ENCODE measurements around the gene PKN2. TPM values are rescaled to one million over a fixed set of nuclear protein-coding genes. Genes with fewer than 3 reads are reported as not detected.
"Not testable (repeated sequence)": the region's sequence is repeated elsewhere in the genome, so short reads cannot be mapped to it uniquely, and the experiment has no call there.

The PKN2 gene
- polyA plus RNA-seq, 4 donors: 19.1 to 57.5 (median 32.1) TPM

GRCh38 chr1:88873737-88874349 lies 189.8 kb downstream of the PKN2 start:
- FAIRE-seq: no peak
- Histone ChIP-seq H3K27me3 (ENCODE audit: control insufficient read depth in 3 of 3, insufficient read depth in 3 of 3, low read length in 3 of 3) (no peaks in the 10 kb centered on the region), H3K9me3 (ENCODE audit: control insufficient read depth in 2 of 2, insufficient read depth in 1 of 2, low read depth in 1 of 2, low read length in 1 of 2) (no peaks in the 10 kb centered on the region), H3K27ac (ENCODE audit: low read depth in 1 of 3, low read length in 2 of 3) (no peak overlapping the region), H3K4me3 (ENCODE audit: low read depth in 1 of 3, low read length in 3 of 3) (no peak overlapping the region), H3K36me3 (ENCODE audit: control insufficient read depth in 3 of 3, insufficient read depth in 2 of 3, low read depth in 1 of 3, low read length in 3 of 3) (peaks cover 0 to 13% (median 3%) of the 10 kb centered on the region in 3 donors), H3K4me1 (ENCODE audit: control insufficient read depth in 3 of 3, insufficient read depth in 2 of 3, low read depth in 1 of 3, low read length in 2 of 3) (peaks cover 0 to 3% (median 0%) of the 10 kb centered on the region in 3 donors)
- DNase-seq: no peak
- WGBS, 3 donors: 68 to 75% (median 72%) methylated on average over 5 of the region's 5 CpGs

- H3K27ac ChIP-seq (ENCODE audit: low read depth in 1 of 3, low read length in 2 of 3): no peak overlapping the region
- no peak overlapping the region for H3K4me3 ChIP-seq (ENCODE audit: low read depth in 1 of 3, low read length in 3 of 3)
- DNase-seq (no peak), FAIRE-seq (no peak)
- no peaks in the 10 kb centered on the region for H3K27me3 ChIP-seq (ENCODE audit: control insufficient read depth in 3 of 3, insufficient read depth in 3 of 3, low read length in 3 of 3)
- peaks cover 0 to 3% (median 0%) of the 10 kb centered on the region in 3 donors for H3K4me1 ChIP-seq (ENCODE audit: control insufficient read depth in 3 of 3, insufficient read depth in 2 of 3, low read depth in 1 of 3, low read length in 2 of 3)
- WGBS, 3 donors: 86 to 93% (median 93%) methylated on average over 4 of the region's 4 CpGs
- H3K9me3 ChIP-seq (ENCODE audit: control insufficient read depth in 2 of 2, insufficient read depth in 1 of 2, low read depth in 1 of 2, low read length in 1 of 2): no peaks in the 10 kb centered on the region
- H3K36me3 ChIP-seq (ENCODE audit: control insufficient read depth in 3 of 3, insufficient read depth in 2 of 3, low read depth in 1 of 3, low read length in 3 of 3): peaks cover 0 to 15% (median 6%) of the 10 kb centered on the region in 3 donors
These were observed 191.5 kb downstream of the PKN2 start for GRCh38 chr1:88875595-88875994.

GRCh38 chr1:88876573-88877365 lies 192.7 kb downstream of the PKN2 start:
- H3K4me3 ChIP-seq (ENCODE audit: low read depth in 1 of 3, low read length in 3 of 3): no peak overlapping the region
- DNase-seq (no peak), FAIRE-seq (no peak)
- H3K27ac ChIP-seq (ENCODE audit: low read depth in 1 of 3, low read length in 2 of 3): no peak overlapping the region
- peaks cover 2 to 16% (median 9%) of the 10 kb centered on the region in 3 donors for H3K36me3 ChIP-seq (ENCODE audit: control insufficient read depth in 3 of 3, insufficient read depth in 2 of 3, low read depth in 1 of 3, low read length in 3 of 3)
- H3K27me3 ChIP-seq (ENCODE audit: control insufficient read depth in 3 of 3, insufficient read depth in 3 of 3, low read length in 3 of 3): no peaks in the 10 kb centered on the region
- peaks cover 0 to 3% (median 0%) of the 10 kb centered on the region in 3 donors for H3K4me1 ChIP-seq (ENCODE audit: control insufficient read depth in 3 of 3, insufficient read depth in 2 of 3, low read depth in 1 of 3, low read length in 2 of 3)
- WGBS, 3 donors: 62 to 65% (median 64%) methylated on average over 5 of the region's 5 CpGs
- no peaks in the 10 kb centered on the region for H3K9me3 ChIP-seq (ENCODE audit: control insufficient read depth in 2 of 2, insufficient read depth in 1 of 2, low read depth in 1 of 2, low read length in 1 of 2)

GRCh38 chr1:88877382-88877825 lies 193.3 kb downstream of the PKN2 start:
- no peaks in the 10 kb centered on the region for H3K27me3 ChIP-seq (ENCODE audit: control insufficient read depth in 3 of 3, insufficient read depth in 3 of 3, low read length in 3 of 3)
- FAIRE-seq (peak; percentile 15), DNase-seq (peak; percentile 38 to 41)
- peaks cover 0 to 3% (median 0%) of the 10 kb centered on the region in 3 donors for H3K4me1 ChIP-seq (ENCODE audit: control insufficient read depth in 3 of 3, insufficient read depth in 2 of 3, low read depth in 1 of 3, low read length in 2 of 3)
- H3K27ac ChIP-seq (ENCODE audit: low read depth in 1 of 3, low read length in 2 of 3): no peak overlapping the region
- H3K36me3 ChIP-seq (ENCODE audit: control insufficient read depth in 3 of 3, insufficient read depth in 2 of 3, low read depth in 1 of 3, low read length in 3 of 3): peaks cover 2 to 17% (median 9%) of the 10 kb centered on the region in 3 donors
- H3K9me3 ChIP-seq (ENCODE audit: control insufficient read depth in 2 of 2, insufficient read depth in 1 of 2, low read depth in 1 of 2, low read length in 1 of 2): no peaks in the 10 kb centered on the region
- 23 to 35% (median 33%) methylated on average over 6 of the region's 6 CpGs for WGBS, 3 donors
- no peak overlapping the region for H3K4me3 ChIP-seq (ENCODE audit: low read depth in 1 of 3, low read length in 3 of 3)

GRCh38 chr1:88877911-88878310 lies 193.8 kb downstream of the PKN2 start:
- Histone ChIP-seq H3K36me3 (ENCODE audit: control insufficient read depth in 3 of 3, insufficient read depth in 2 of 3, low read depth in 1 of 3, low read length in 3 of 3) (peaks cover 2 to 17% (median 9%) of the 10 kb centered on the region in 3 donors), H3K9me3 (ENCODE audit: control insufficient read depth in 2 of 2, insufficient read depth in 1 of 2, low read depth in 1 of 2, low read length in 1 of 2) (no peaks in the 10 kb centered on the region), H3K27me3 (ENCODE audit: control insufficient read depth in 3 of 3, insufficient read depth in 3 of 3, low read length in 3 of 3) (no peaks in the 10 kb centered on the region), H3K4me3 (ENCODE audit: low read depth in 1 of 3, low read length in 3 of 3) (no peak overlapping the region), H3K27ac (ENCODE audit: low read depth in 1 of 3, low read length in 2 of 3) (no peak overlapping the region), H3K4me1 (ENCODE audit: control insufficient read depth in 3 of 3, insufficient read depth in 2 of 3, low read depth in 1 of 3, low read length in 2 of 3) (peaks cover 0 to 3% (median 0%) of the 10 kb centered on the region in 3 donors)
- DNase-seq: no peak
- 61 to 81% (median 73%) methylated on average over 9 of the region's 9 CpGs for WGBS, 3 donors
- FAIRE-seq: no peak

GRCh38 chr1:88878731-88879130 lies 194.7 kb downstream of the PKN2 start:
- Histone ChIP-seq H3K4me3 (ENCODE audit: low read depth in 1 of 3, low read length in 3 of 3) (no peak overlapping the region), H3K27me3 (ENCODE audit: control insufficient read depth in 3 of 3, insufficient read depth in 3 of 3, low read length in 3 of 3) (no peaks in the 10 kb centered on the region), H3K9me3 (ENCODE audit: control insufficient read depth in 2 of 2, insufficient read depth in 1 of 2, low read depth in 1 of 2, low read length in 1 of 2) (no peaks in the 10 kb centered on the region), H3K4me1 (ENCODE audit: control insufficient read depth in 3 of 3, insufficient read depth in 2 of 3, low read depth in 1 of 3, low read length in 2 of 3) (peaks cover 0 to 3% (median 0%) of the 10 kb centered on the region in 3 donors), H3K27ac (ENCODE audit: low read depth in 1 of 3, low read length in 2 of 3) (no peak overlapping the region), H3K36me3 (ENCODE audit: control insufficient read depth in 3 of 3, insufficient read depth in 2 of 3, low read depth in 1 of 3, low read length in 3 of 3) (peaks cover 2 to 19% (median 9%) of the 10 kb centered on the region in 3 donors)
- 15 to 59% (median 42%) methylated on average over 4 of the region's 4 CpGs for WGBS, 3 donors
- FAIRE-seq: no peak
- peak in 1 of 2 donors; percentile 55 for DNase-seq

GRCh38 chr1:88880717-88881116 lies 196.6 kb downstream of the PKN2 start:
- not testable (repeated sequence) for H3K4me1 ChIP-seq (ENCODE audit: control insufficient read depth in 3 of 3, insufficient read depth in 2 of 3, low read depth in 1 of 3, low read length in 2 of 3); FAIRE-seq; H3K9me3 ChIP-seq (ENCODE audit: control insufficient read depth in 2 of 2, insufficient read depth in 1 of 2, low read depth in 1 of 2, low read length in 1 of 2); DNase-seq; H3K27me3 ChIP-seq (ENCODE audit: control insufficient read depth in 3 of 3, insufficient read depth in 3 of 3, low read length in 3 of 3); H3K4me3 ChIP-seq (ENCODE audit: low read depth in 1 of 3, low read length in 3 of 3); H3K27ac ChIP-seq (ENCODE audit: low read depth in 1 of 3, low read length in 2 of 3)
- peaks cover 4 to 30% (median 8%) of the 10 kb centered on the region in 3 donors for H3K36me3 ChIP-seq (ENCODE audit: control insufficient read depth in 3 of 3, insufficient read depth in 2 of 3, low read depth in 1 of 3, low read length in 3 of 3)
- 81 to 90% (median 88%) methylated on average over 8 of the region's 8 CpGs for WGBS, 3 donors

GRCh38 chr1:88883156-88883555 lies 199.1 kb downstream of the PKN2 start:
- 72 to 80% (median 73%) methylated on average over 3 of the region's 3 CpGs for WGBS, 3 donors
- no peak for DNase-seq
- H3K27me3 ChIP-seq (ENCODE audit: control insufficient read depth in 3 of 3, insufficient read depth in 3 of 3, low read length in 3 of 3): no peaks in the 10 kb centered on the region
- no peak for FAIRE-seq
- H3K9me3 ChIP-seq (ENCODE audit: control insufficient read depth in 2 of 2, insufficient read depth in 1 of 2, low read depth in 1 of 2, low read length in 1 of 2): no peaks in the 10 kb centered on the region
- no peak overlapping the region for H3K4me3 ChIP-seq (ENCODE audit: low read depth in 1 of 3, low read length in 3 of 3)
- no peaks in the 10 kb centered on the region for H3K4me1 ChIP-seq (ENCODE audit: control insufficient read depth in 3 of 3, insufficient read depth in 2 of 3, low read depth in 1 of 3, low read length in 2 of 3)
- H3K27ac ChIP-seq (ENCODE audit: low read depth in 1 of 3, low read length in 2 of 3): no peak overlapping the region
- H3K36me3 ChIP-seq (ENCODE audit: control insufficient read depth in 3 of 3, insufficient read depth in 2 of 3, low read depth in 1 of 3, low read length in 3 of 3): peaks cover 7 to 24% (median 9%) of the 10 kb centered on the region in 3 donors

Data from small intestine (tissue), 7 donors.